Loucy (cell line): ENCODE measurements around the gene TMEM54.

Source experiments
- H2AFZ ChIP-seq: fragments of 200-600 bp; sonication (generic); 2 replicates; pipeline ENCODE4 v1.6.0; 2016; ENCODE audit warnings: antibody characterized with exemption, mild to moderate bottlenecking, low read length, moderate library complexity
- H3F3A ChIP-seq: fragments of 200-600 bp; 2 replicates; pipeline ENCODE4 v1.6.0; 2016; ENCODE audit warnings: antibody characterized with exemption, low read depth, mild to moderate bottlenecking
- H3K27me3 ChIP-seq: fragments of 200-600 bp; sonication (generic); 2 replicates; pipeline ENCODE4 v1.6.1; 2014; ENCODE audit warnings: low read length, mild to moderate bottlenecking; ENCODE audit not compliant: insufficient read depth, poor library complexity, severe bottlenecking
- H3K36me3 ChIP-seq: fragments of 200-600 bp; sonication (generic); 2 replicates; pipeline ENCODE4 v1.6.1; 2016; ENCODE audit warnings: low read length; ENCODE audit not compliant: insufficient read depth
- H3K4me1 ChIP-seq: fragments of 200-600 bp; sonication (generic); 2 replicates; pipeline ENCODE4 v1.5.1; 2014; ENCODE audit warnings: low read length, mild to moderate bottlenecking; ENCODE audit not compliant: insufficient read depth, poor library complexity, severe bottlenecking
- H3K4me2 ChIP-seq: fragments of 200-600 bp; sonication (generic); 2 replicates; pipeline ENCODE4 v1.6.0; 2014; ENCODE audit warnings: antibody characterized with exemption, low read length, low read depth, mild to moderate bottlenecking; ENCODE audit not compliant: poor library complexity, severe bottlenecking
- H3K4me3 ChIP-seq: fragments of 200-600 bp; sonication (generic); 2 replicates; pipeline ENCODE4 v1.5.1; 2014; ENCODE audit warnings: low read length, mild to moderate bottlenecking, mixed read lengths; ENCODE audit not compliant: poor library complexity, severe bottlenecking
- H3K79me2 ChIP-seq: fragments of 200-600 bp; sonication (generic); 2 replicates; pipeline ENCODE4 v1.6.1; 2014; ENCODE audit warnings: low read length; ENCODE audit not compliant: insufficient read depth
- H3K9ac ChIP-seq: fragments of 200-600 bp; sonication (generic); 2 replicates; pipeline ENCODE4 v1.6.0; 2014; ENCODE audit warnings: mild to moderate bottlenecking, low read depth, low read length, moderate library complexity; ENCODE audit not compliant: poor library complexity, severe bottlenecking
- H3K9me2 ChIP-seq: fragments of 200-600 bp; sonication (generic); replicated peaks from 2 replicates; pipeline ENCODE4 v1.6.1; 2016; ENCODE audit warnings: low read depth, low read length, mixed read lengths
- H3K9me3 ChIP-seq: fragments of 200-600 bp; sonication (generic); 2 replicates; pipeline ENCODE4 v1.6.1; 2014; ENCODE audit warnings: mild to moderate bottlenecking, antibody characterized with exemption, low read length, low read depth; ENCODE audit not compliant: insufficient read depth
- H4K20me1 ChIP-seq: fragments of 200-600 bp; sonication (generic); 2 replicates; pipeline ENCODE4 v1.6.0; 2014; ENCODE audit warnings: antibody characterized with exemption, low read length, mild to moderate bottlenecking; ENCODE audit not compliant: insufficient read depth, poor library complexity, severe bottlenecking
- EZH2phosphoT487 ChIP-seq: fragments of 200-600 bp; IDR thresholded peaks from 2 replicates; pipeline ENCODE4 v1.6.1; 2018; ENCODE audit warnings: antibody characterized with exemption, mild to moderate bottlenecking, moderate library complexity, borderline replicate concordance
- TF ChIP-seq, protein P1 (sequence below): fragments of 200-600 bp; sonication (generic); conservative IDR thresholded peaks from 2 replicates; pipeline ENCODE4 v1.5.1; 2014; ENCODE audit warnings: mild to moderate bottlenecking, antibody characterized with exemption, low read length

Gene TMEM54

DNA sequence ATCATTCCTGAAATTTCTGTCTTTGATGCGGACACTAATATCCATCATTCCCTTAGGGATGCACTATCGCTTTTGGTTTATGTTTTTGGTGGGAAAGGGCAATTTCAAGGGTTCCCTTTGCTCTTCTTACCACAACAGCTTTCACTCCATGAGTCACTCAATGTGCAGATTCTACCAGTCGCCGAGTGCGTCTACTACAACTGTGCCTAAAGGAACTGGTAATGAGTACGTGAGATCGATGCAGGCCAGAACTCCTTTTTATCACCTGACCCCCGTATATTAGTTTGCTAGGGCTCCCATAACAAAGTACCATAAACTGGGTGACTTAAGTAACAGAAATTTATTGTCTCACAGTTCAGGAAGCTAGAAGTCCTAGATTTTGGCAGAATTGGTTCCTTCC lies 27.5 kb upstream of the TMEM54 start:
- Histone ChIP-seq H4K20me1 (no peaks in the 10 kb centered on the region), H3K36me3 (no peaks in the 10 kb centered on the region), H3F3A (no peaks in the 10 kb centered on the region), H3K4me1 (no peaks in the 10 kb centered on the region), H3K27me3 (peaks cover 25% of the 10 kb centered on the region), H3K9me3 (no peaks in the 10 kb centered on the region), H3K4me3 (no peak overlapping the region), H3K9me2 (no peaks in the 10 kb centered on the region), H3K9ac (no peak overlapping the region), H3K4me2 (no peak overlapping the region), H2AFZ (no peak overlapping the region), H3K79me2 (no peaks in the 10 kb centered on the region)
- TF ChIP-seq, protein P1, sequence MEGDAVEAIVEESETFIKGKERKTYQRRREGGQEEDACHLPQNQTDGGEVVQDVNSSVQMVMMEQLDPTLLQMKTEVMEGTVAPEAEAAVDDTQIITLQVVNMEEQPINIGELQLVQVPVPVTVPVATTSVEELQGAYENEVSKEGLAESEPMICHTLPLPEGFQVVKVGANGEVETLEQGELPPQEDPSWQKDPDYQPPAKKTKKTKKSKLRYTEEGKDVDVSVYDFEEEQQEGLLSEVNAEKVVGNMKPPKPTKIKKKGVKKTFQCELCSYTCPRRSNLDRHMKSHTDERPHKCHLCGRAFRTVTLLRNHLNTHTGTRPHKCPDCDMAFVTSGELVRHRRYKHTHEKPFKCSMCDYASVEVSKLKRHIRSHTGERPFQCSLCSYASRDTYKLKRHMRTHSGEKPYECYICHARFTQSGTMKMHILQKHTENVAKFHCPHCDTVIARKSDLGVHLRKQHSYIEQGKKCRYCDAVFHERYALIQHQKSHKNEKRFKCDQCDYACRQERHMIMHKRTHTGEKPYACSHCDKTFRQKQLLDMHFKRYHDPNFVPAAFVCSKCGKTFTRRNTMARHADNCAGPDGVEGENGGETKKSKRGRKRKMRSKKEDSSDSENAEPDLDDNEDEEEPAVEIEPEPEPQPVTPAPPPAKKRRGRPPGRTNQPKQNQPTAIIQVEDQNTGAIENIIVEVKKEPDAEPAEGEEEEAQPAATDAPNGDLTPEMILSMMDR, result no peak
- TF ChIP-seq EZH2phosphoT487, result no peak

DNA sequence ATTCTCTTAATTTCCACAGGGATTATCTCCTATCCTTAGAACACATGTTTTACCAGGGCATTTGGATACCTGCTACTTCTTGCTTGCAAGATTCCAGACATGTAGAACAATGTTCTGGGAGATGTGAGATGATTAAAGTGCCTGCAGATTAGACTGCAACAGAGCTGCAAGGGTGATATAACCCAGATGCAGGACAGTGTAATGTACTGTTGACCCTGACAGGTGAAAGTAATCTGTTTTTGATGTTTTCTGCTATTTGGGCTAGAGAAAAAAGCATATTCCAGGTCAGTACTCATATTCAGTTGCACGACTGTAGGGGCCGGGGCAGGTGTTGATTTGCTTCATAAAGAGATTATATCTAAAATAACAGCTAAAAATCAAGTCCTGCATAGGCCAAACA lies 27.1 kb upstream of the TMEM54 start:
- H3K4me3 ChIP-seq, result no peak overlapping the region
- H2AFZ ChIP-seq, result no peak overlapping the region
- no peak for TF ChIP-seq EZH2phosphoT487
- TF ChIP-seq, protein P1, result no peak
- H3K9me2 ChIP-seq, result no peaks in the 10 kb centered on the region
- H3K9me3 ChIP-seq, result no peaks in the 10 kb centered on the region
- no peak overlapping the region for H3K9ac ChIP-seq
- H4K20me1 ChIP-seq, result no peaks in the 10 kb centered on the region
- H3K27me3 ChIP-seq, result peaks cover 29% of the 10 kb centered on the region
- H3F3A ChIP-seq, result no peaks in the 10 kb centered on the region
- H3K79me2 ChIP-seq, result no peaks in the 10 kb centered on the region
- H3K36me3 ChIP-seq, result no peaks in the 10 kb centered on the region
- no peaks in the 10 kb centered on the region for H3K4me1 ChIP-seq
- H3K4me2 ChIP-seq, result no peak overlapping the region

DNA sequence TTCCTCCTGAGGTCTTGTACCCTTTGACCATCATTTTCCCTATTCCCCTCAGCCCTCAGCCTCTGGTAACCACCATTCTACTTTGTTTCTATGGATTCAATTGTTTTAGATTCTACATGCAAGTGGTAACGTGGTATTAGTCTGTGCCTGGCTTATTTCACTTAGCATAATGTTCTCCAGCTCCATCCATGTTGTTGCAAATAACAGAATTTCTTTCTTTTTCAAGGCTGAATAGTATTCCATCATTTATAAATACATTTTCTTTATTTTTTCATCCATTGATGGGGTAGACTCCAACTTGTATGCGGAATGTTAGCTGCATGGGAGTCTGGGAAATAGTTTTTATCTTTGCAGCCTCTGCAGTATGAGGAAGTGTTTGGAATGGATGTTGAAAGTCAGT lies 26.3 kb upstream of the TMEM54 start:
- Histone ChIP-seq H3K9ac (no peak overlapping the region), H4K20me1 (no peaks in the 10 kb centered on the region), H3K27me3 (peaks cover 37% of the 10 kb centered on the region), H3F3A (no peaks in the 10 kb centered on the region), H3K4me3 (no peak overlapping the region), H3K4me1 (no peaks in the 10 kb centered on the region), H3K36me3 (no peaks in the 10 kb centered on the region), H3K4me2 (no peak overlapping the region), H2AFZ (no peak overlapping the region), H3K79me2 (no peaks in the 10 kb centered on the region), H3K9me3 (no peaks in the 10 kb centered on the region), H3K9me2 (no peaks in the 10 kb centered on the region)
- TF ChIP-seq EZH2phosphoT487, result no peak

DNA sequence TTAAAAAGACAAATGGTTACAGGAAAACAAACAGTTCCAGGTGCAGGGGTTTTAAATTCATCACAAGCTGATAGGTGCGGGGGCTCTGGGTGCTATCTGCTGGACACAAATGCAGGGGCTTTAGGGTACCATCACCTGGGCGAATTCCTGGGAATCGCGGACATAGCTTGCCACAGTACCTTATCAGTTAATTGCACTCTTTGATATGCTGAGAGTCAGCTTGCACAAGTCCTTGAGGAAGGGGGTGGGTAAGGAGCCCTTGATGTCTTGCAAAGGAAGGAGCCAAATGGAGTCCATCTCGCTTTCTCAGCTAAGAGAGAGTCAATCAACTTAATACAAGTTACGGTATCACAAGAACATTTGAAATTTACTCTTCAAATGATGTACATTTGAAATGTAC lies 25.4 kb upstream of the TMEM54 start:
- H4K20me1 ChIP-seq, result no peaks in the 10 kb centered on the region
- H3K9me2 ChIP-seq, result no peaks in the 10 kb centered on the region
- H2AFZ ChIP-seq, result no peak overlapping the region
- H3K27me3 ChIP-seq, result peaks cover 46% of the 10 kb centered on the region
- H3K9me3 ChIP-seq, result no peaks in the 10 kb centered on the region
- no peaks in the 10 kb centered on the region for H3F3A ChIP-seq
- no peaks in the 10 kb centered on the region for H3K79me2 ChIP-seq
- no peak overlapping the region for H3K4me3 ChIP-seq
- no peak for TF ChIP-seq EZH2phosphoT487
- TF ChIP-seq, protein P1, result no peak
- no peak overlapping the region for H3K9ac ChIP-seq
- no peaks in the 10 kb centered on the region for H3K4me1 ChIP-seq
- H3K36me3 ChIP-seq, result no peaks in the 10 kb centered on the region
- H3K4me2 ChIP-seq, result no peak overlapping the region
